COLO668 (cell line): ENCODE measurements around the gene LGI4.

Experiments
- DNase-seq: peaks from one replicate; lab custom pipeline; 2025; ENCODE audit not compliant: unreplicated experiment; lab: John Stamatoyannopoulos, UW

LGI4 gene

GRCh38 chr19:35088131-35088913 lies 46.5 kb downstream of the LGI4 start:
- DNase-seq: no peak

- no peak for DNase-seq
Measured at GRCh38 chr19:35087393-35087792, 47.5 kb downstream of the LGI4 start.

- no peak for DNase-seq
Measured at GRCh38 chr19:35086455-35086854, 48.4 kb downstream of the LGI4 start.

- DNase-seq: no peak
Measured at GRCh38 chr19:35085947-35086346, 48.9 kb downstream of the LGI4 start.

GRCh38 chr19:35084509-35084762 lies 50.4 kb downstream of the LGI4 start:
- no peak for DNase-seq

- DNase-seq: no peak
Measured at GRCh38 chr19:35083691-35084508, 51.0 kb downstream of the LGI4 start.

GRCh38 chr19:35081201-35081600 lies 53.7 kb downstream of the LGI4 start:
- no peak for DNase-seq

GRCh38 chr19:35080613-35081170 lies 54.2 kb downstream of the LGI4 start:
- no peak for DNase-seq

GRCh38 chr19:35079826-35080225 lies 55.0 kb downstream of the LGI4 start:
- no peak for DNase-seq

GRCh38 chr19:35077411-35078223 lies 57.2 kb downstream of the LGI4 start:
- no peak for DNase-seq

- DNase-seq: no peak
Measured at GRCh38 chr19:35076657-35077056, 58.2 kb downstream of the LGI4 start.

- DNase-seq: no peak
Measured at GRCh38 chr19:35076026-35076370, 58.9 kb downstream of the LGI4 start.

- DNase-seq: no peak
Measured at GRCh38 chr19:35075202-35076025, 59.4 kb downstream of the LGI4 start.
